ENCODE measurements around the gene GOLGA3.
A peak's percentile ranks its signal among the peaks of the same experiment; 100 is the strongest.
"Not testable (repeated sequence)": the region's sequence is repeated elsewhere in the genome, so short reads cannot be mapped to it uniquely, and the experiment has no call there.

GOLGA3 gene

DNA sequence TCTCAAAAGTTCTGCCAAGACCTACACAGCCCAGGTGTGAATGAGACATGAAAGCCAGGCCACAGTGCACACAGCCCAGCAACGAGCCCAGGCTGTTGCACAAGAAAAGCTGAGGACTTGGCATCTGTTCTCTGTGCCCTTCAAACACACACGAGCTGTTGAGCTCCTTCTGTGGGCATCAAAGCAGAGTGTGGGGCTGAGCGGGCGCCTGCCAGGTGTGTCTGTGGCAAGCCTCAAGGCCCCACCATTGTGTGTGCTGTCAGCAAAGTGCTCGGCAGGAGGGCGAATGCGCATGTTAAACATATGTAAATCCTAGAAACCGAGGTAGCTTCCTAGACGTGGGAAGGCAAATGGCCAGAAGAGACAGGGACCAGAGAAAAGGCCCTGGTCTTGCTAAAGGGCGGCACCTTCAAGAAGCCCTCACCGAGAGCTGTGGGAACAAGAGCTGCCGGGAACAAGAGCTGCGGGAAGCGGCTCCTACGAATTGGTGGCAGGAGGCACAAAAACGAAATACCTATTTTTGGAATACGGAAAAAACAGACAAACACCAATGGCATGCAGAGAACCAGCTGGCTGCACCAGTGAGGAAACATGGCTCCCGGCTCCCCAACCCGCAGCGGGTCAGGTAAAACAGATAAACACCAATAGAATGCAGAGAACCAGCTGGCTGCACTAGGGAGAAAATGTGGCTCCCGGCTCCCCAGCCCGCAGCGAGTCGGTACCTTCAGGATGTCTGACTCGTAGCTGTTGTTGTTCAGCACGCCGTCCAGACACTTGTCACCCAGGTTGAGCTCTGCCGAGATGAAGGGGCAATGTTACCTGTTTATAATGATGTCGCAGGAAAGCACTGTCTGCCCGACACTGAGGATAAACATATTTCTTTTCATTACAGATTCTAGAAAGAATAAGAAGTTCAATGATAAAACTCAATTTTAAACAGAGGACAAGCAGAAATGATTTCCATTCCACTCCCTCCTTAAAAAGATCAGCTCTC, 19.0 kb upstream of the GOLGA3 start:
- DNase-seq: no peak

DNA sequence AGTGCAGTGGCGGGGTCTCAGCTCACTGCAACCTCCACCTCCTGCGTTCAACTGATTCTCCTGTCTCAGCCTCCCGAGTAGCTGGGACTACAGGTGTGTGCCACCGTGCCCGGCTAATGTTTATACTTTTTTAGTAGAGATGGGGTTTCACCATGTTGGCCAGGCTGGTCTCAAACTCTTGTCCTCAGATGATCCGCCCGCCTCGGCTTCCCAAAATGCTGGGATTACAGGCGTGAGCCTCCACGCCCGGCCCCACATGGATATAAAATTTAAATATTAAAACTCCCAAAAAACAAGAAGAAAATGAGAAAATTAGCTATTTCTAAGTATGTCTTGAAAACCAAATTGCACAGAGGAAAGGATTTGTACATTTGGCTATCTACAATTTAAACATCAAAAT, 16.0 kb upstream of the GOLGA3 start:
- not testable (repeated sequence) for DNase-seq

DNA sequence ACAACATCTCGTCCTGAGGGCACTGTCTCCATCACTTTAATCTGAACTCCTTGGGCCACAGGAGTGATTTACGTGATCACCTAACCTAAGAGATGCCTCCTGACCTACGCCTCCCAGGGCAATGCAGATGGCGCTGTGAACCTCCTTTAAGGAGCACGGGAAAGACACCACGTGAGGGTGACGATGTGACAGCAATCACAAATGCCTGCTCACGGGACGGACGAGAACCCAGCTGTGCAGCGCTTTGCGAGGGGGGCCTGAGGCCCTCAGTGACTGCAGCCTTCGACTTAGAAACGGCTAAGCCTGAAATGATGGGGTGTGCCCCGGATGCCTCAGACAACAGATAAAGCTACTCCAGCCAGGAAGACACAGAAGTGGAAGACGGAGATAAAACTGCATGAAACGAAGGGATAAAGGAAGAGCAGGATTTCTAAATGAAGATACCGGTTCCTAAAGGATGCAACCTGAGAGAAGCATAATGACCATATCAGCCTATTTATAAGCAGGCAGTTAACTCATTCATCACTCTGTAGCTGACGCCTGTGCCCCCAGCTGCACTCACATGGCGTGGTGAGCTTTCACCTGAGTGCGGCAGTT, 13.9 kb upstream of the GOLGA3 start:
- no peak for DNase-seq

DNA sequence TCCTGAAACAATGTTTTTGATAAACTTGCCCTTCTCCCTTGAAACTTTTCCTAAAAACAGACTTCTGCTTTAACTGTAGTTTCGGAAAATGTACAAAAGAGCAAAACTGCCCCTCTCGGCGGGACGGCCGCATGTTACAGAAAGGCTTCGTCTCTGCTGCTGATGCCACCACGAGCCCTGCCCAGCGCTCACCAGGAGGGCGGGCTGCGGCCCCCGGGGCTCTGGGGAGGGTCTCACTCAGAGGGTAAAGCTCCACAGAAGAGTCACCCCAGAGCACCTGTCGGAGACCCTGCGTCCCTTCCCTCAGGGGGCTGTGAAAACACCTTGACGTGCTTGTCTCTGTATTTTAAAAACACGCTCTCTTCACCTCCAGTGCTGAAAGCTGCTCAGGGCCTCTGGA, 12.5 kb upstream of the GOLGA3 start:
- DNase-seq: no peak

DNA sequence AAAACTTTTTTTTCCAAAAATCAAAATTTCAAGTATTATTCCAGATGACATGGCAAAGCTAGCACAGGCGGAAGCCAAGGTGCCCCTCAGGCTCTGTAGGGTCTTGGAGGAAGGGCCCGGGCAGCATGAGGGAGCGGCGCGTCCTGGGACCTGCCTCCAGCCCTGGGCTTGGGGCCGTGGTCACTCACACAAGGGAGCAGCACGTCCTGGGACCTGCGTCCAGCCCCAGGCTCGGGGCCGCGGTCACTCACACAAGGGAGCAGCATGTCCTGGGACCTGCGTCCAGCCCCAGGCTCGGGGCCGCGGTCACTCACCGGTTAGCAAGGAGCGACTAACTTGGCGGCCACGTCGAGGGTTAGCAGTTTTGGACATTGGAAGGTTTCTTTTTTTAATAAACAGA, 11.9 kb upstream of the GOLGA3 start:
- DNase-seq: no peak

DNA sequence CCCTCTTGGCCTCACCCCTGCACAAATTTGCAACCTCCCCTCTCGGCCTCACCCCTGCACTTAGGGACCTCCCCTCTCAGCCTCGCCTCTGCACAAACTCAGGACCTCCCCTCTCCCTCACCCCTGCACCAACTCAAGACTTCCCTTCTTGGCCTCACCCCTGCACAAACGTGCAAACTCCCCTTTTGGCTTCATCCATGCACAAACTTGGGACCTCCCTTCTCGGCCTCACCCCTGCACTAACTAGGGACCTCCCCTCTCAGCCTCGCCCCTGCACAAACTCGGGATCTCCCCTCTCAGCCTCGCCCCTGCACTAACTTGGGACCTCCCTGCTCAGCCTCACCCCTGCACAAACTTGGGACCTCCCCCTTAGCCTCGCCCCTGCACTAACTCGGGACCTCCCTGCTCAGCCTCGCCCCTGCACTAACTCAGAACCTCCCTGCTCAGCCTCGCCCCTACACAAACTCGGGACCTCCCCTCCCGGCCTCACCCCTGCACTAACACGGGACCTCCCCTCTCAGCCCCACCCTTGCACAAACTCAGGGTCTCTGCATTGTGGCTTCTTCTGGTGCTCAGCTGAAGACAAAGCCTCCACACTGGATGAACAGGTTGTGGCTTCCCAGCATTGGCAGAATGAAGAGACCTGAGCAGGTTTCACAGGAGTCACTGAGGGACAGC, 11.0 kb upstream of the GOLGA3 start:
- no peak for DNase-seq

DNA sequence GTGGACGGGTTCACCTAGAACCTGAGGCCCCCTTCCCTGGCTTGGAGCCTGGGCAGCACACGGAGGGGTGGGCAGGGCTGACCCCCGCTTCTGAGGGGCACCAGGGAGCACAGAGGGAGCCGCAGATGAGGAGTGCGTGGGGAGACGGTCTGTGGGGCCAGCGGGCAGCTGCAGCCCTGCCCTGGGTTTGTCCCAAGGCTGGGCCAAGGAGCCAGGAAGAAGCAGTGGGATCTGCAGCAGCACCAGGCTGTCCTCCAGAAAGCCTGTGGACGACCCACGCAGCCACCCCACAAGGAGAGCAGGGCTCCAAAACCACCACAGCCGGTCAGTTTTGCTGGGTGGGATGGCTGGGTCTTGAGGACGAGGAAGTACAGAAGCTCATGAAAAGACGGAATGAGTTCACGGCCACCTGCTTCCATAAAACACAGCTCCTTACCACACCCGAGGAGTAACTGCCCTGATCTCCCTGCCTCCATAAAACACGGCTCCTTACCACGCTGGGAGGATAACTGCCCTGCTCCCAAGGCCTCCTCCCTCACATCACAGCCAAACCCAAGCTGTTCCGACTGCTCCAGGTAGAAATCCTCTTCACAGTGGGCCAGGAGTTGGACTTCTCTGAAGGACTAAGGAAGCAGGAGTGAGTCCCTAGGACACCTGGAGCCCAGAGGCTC, 9.9 kb upstream of the GOLGA3 start:
- no peak for DNase-seq

DNA sequence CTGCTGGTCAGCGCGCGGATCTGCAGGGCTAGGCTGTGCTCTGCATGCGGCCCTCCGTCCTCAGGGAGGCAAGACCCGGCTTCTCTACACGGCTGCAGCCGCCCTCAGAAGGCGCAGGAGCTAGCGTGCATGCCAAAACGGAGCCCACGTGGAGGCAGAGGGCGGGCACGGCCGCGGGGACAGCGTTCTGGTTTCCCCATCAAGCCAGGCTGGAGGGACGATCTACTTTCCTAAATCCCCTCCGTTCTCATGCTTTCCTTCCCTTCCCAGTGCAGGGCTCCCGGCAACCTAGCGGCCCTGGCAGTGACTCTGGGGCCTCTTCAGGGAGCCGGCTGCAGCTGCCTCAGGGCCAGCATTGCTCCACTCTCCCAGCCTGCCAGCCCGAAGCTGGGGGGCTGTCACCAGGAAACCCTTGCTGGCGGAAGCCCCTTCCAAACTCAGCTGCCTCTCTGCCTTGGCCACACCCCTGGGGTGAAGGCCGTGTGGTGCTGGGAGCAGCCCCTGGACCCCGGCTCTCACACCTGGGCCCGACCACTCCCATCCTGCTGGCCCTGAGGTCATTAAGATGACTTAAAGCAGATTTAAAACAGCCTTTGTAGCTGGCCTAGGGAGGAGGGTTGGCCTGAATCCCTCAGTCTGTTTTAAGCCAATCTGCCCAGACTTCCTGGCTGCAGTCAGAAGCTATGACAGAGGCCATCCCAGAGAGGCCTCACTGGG, 9.2 kb upstream of the GOLGA3 start:
- no peak for DNase-seq

DNA sequence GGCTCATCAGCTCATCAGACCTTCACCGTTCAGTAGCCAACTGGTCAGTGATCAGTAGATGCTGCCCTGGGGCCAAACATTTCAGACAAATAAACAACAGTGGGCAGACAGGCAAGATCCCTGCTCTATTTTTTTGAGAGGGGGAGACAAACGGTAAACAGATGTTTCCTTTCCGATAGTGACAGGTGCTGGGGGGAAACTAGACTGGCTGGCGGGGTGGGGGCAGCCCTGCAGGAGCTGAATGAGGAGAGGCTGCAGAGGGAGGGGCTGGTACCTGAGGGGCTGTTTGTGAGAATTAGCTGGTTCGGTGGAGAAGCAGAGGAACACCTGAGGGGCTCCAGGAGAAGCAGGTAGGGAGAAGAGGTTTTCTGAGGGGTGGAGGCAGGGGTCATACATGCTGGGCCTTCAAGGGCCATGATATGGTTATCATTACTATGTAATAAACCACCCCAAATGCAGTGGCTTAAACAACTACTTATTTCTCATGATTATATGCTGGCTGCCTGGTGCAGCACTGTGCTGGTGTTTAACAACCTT, 8.2 kb upstream of the GOLGA3 start:
- no peak for DNase-seq

DNA sequence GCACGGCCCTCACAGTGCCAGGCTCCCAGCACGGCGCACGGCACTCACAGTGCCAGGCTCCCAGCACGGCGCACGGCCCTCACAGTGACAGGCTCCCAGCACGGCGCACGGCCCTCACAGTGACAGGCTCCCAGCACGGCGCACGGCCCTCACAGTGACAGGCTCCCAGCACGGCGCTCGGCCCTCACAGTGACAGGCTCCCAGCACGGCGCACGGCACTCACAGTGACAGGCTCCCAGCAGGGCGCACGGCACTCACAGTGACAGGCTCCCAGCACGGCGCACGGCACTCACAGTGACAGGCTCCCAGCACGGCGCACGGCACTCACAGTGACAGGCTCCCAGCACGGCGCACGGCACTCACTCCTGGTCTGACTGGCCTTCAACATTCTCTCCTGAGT, 7.6 kb upstream of the GOLGA3 start:
- DNase-seq: not testable (repeated sequence)

DNA sequence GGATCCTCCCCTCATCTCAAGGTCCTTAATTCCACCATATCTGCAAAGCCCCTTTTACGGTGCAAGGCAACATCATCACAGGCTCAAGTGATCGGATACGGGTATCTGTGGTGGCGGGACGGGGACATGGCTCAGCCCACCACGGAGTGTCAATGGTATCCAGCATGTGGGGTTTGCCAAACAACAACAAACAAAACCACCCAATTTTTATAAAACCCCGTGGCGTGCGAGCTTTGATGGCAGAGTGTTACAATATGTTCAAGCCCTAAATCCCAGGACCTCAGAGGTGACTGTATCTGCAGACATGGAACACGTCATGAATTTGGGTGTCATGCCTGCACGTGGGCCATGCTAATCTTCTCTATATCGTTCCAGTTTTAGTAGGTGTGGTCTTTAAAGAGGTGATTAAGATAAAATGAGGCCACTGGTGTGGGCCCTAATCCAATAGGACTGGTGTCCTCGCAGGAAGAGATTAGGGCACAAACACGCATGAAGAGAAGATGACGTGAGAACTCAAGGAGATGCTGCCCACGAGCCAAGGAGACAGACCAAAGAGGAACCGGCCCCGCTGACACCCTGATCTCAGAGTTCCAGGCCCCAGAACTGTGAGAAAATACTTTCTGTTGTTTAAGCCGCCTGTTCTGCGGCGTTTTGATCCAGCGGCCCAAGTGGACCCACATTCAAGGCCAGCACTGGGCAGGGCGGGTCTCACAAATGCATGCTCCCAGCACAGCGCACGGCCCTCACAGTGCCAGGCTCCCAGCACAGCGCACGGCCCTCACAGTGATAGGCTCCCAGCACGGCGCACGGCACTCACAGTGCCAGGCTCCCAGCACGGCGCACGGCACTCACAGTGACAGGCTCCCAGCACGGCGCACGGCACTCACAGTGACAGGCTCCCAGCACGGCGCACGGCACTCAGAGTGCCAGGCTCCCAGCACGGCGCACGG, 6.7 kb upstream of the GOLGA3 start:
- DNase-seq: no peak

DNA sequence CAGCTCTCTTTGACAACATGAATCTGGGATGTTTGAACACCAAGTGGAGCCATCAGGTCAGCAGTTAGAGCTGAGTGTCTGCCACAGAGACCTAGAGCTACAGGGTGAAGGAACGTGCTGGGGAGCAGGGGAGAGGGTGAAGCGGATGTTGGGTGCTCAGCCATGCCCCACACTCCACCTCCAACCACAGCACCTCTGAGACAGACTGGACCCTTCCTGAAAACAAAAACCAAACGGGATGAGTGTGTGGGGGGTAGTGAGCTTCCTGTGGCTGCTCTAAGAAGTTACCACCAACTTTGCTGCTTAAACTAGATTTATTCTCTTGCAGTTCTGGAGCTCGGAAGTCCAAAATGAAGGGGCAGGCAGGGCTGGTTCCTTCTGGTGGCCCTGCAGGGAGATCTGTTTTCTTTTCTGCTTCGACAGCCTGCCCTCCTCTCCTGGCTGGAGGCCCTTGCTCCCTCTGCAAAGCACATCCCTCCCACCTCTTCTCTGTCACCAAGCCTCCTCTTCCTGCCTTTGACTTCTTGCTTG, 5.6 kb upstream of the GOLGA3 start:
- DNase-seq: no peak

DNA sequence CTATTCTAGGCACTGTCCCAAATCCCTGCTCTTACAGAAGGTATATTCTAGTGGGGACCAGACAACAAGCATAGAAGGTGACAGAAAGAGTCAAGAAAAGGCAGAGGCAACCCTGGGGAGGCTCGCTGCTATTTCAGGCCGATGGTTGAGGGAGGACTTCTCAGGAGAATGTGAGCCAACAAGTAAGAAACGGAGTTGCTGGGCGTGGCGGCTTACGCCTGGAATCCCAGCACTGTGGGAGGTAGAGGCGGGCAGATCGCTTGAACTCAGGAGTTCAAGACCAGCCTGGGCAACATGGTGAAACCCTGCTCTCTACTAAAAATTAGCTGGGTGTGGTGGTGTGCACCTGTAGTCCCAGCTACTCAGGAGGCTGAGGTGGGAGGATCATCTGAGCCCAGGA, 4.7 kb upstream of the GOLGA3 start:
- DNase-seq: no peak

DNA sequence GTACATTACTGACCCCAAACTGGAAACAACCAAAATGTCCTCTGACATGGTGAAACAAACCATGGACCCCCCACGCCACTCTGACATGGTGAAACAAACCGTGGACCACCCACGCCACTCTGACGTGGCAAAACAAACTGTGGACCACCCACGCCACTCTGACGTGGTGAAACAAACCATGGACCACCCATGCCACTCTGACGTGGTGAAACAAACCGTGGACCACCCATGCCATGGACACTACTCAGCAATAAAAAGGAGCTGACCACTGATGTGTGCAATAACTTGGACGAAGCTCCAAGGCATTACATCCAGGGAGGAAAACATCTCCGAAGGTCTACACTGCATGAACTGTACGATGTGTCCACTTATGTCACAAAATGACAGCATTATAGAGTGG, 3.1 kb upstream of the GOLGA3 start:
- DNase-seq: no peak

DNA sequence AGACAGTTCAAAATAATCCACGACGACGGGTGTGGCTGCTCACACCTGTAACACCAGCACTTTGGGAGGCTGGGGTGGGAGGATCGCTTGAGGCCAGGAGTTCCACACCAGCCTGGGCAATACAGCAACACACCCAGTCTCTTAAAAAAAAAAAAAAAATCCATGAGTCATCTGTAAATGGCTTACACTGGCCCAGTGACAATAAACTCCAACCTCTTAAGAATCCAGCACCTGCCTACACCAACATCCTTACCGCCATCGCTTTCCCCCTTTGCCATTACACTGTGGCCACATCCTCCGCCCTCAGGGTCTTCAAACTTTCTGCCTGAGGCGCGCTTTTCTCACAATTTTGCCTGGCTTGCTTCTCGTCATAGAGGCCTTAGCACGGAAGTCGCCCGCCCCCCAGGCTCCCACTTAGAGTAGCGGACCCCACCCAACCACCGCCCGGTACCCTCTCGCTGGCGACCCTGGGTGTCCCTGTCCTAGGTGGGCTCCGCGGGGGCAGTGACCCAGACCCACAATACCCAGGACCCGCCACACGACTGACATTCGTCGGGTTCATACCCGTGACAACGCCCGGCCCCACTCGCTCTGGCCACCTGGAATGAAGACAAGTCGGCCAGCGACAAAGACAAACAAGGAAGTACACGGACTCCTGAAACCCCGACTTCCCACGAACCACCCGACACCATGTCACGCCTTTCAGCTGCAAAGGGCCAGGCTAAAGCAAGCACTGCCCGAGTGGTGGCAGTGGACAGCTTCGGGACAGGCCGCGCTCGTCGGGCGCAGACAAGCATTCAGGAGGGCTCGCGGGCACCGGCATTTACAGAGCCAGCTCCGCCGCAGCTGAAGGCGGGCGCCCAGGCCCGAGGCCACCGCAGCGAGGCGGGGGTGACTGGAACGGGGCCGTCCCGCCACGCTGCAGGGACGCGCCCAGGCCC, 636 bp downstream of the GOLGA3 start:
- DNase-seq: peak; percentile 39

DNA sequence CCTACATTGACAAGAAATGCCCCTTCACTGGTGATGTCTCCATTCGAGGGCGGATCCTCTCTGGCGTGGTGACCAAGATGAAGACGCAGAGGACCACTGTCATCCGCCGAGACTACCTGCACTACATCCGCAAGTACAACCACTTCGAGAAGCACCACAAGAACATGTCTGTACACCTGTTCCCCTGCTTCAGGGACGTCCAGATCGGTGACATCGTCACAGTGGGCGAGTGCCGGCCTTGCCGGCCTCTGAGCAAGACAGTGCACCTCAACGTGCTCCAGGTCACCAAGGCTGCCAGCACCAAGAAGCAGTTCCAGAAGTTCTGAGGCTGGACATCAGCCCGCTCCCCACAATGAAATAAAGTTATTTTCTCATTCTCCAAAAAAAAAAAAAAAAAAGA, 2.8 kb downstream of the GOLGA3 start:
- DNase-seq: no peak

DNA sequence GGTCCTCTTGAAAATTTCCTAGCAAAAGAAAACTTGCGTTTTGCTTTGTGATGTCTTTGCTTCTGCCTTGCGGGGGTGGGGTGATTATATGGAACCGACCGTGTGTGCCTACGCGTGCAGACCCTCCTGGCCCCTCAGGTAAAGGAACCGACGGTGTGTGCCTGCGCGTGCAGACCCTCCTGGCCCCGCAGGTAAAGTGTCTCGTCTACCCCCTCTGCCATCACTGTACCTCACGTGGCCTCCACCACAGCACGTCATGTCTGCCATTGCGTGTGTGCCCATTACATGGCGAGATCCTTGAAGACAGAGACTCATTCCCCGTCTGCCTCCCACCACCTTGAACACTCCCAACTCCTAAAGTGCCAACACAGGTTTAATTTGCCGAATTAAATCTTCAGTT, 3.6 kb downstream of the GOLGA3 start:
- no peak for DNase-seq

DNA sequence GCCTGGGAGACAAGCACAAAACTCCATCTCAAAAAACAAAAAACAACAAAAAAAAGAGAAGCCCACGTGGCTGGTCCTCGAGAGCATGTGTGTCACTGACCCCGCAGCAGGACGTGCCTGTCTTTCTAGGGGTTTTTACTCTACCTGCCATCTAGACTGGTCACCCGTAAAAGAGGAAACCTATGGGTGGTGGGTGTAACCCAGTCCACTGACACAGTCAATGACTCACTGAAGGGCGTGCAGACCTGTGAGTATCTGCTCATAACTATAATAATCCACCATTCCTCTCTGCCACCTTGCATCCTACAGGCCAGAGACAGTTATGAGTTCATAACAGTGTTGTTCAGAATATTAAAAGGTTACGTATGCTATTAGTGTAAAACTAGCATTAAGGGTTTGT, 4.6 kb downstream of the GOLGA3 start:
- DNase-seq: no peak

DNA sequence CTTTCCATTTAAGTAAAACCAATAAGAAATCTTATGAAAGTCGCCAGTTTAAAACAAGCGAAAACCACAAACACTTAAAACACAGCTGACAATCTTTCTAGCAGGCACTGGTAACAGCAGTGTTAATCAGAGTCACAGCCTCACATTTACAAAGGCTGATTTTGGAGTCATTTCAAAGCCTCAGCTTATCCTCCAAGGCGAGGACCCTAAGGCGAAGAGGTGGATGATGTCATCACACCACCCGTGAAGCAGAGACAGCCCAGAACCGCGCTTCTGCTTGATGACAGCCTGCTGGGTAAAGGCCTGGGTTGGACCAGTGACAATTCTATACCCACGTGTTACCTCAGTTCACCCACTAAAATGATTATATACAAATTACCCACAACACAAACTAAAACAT, 10.1 kb downstream of the GOLGA3 start:
- DNase-seq: no peak

DNA sequence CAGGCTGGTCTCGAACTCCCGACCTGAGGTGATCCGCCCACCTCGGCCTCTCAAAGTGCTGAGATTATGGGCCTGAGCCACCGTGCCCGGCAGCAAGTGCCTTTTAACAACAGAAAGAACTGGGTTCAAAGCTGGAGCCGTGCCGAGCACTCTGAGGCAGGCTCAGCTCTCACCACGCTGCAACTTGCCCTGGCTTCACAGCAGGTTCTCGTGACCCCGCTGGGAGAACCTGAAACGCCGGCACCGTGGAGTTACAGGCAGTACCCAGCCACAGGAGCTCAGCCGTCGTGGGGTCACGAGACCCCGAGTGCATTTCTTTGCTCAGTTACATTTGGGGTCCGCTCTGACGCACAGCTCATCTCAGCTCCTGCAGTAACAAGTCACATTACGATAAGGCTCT, 14.4 kb downstream of the GOLGA3 start:
- no peak for DNase-seq

Data from activated CD4-positive, CD25-positive, alpha-beta regulatory T cell treated with anti-CD3 and anti-CD28 coated beads, Interleukin-2, amount 50 U/mL, for 72 hours (primary cell).